Gastrocnemius medialis (tissue), 4 donors: ENCODE measurements around the gene CEACAM18. TPM values are rescaled to one million over a fixed set of nuclear protein-coding genes. Genes with fewer than 3 reads are reported as not detected.

Source experiments
- ATAC-seq, 2 donors: fragments of 150-250 bp; one replicate each; pipeline ENCODE4 v1.9.1; 2016
- DNase-seq, 2 donors: peaks; one replicate each; pipeline ENCODE4 v3.0.0-alpha.2; 2019
- H3K27ac ChIP-seq, 4 donors: fragments of 200-600 bp; sonication (generic); 1 replicate in 1 of 4; 2 replicates in 3 of 4; pipeline ENCODE4 v1.5.1; 2016 to 2018; ENCODE audit warnings: mild to moderate bottlenecking in 2 of 4, moderate library complexity in 1 of 4
- H3K27me3 ChIP-seq, 3 donors: fragments of 200-600 bp; sonication (generic) in 2 of 3; 1 replicate in 1 of 3; 2 replicates in 2 of 3; pipeline versions ENCODE4 v1.5.1 to v1.6.0; 2016 to 2019; ENCODE audit warnings: mild to moderate bottlenecking in 1 of 3, moderate library complexity in 1 of 3
- H3K36me3 ChIP-seq, 2 donors: fragments of 200-600 bp; sonication (generic) in 1 of 2; one replicate each; pipeline ENCODE4 v1.5.1; 2017 to 2018
- H3K4me1 ChIP-seq, 2 donors: fragments of 200-600 bp; sonication (generic) in 1 of 2; one replicate each; pipeline ENCODE4 v1.5.1; 2016 to 2017; ENCODE audit warnings: mild to moderate bottlenecking in 2 of 2
- H3K4me3 ChIP-seq, 4 donors: fragments of 200-600 bp; sonication (generic) in 3 of 4; 1 replicate in 1 of 4; 2 replicates in 3 of 4; pipeline ENCODE4 v1.5.1; 2016 to 2019; ENCODE audit warnings: mild to moderate bottlenecking in 2 of 4
- H3K9me3 ChIP-seq, 3 donors: fragments of 200-600 bp; sonication (generic) in 2 of 3; 1 replicate in 1 of 3; 2 replicates in 2 of 3; pipeline ENCODE4 v1.5.1; 2016 to 2019
- CTCF ChIP-seq, 5 experiments: fragments of 450-650 bp in 3 of 5; fragments of 200-600 bp in 2 of 5; sonication (generic) in 2 of 5; IDR thresholded peaks in 4 of 5; conservative IDR thresholded peaks in 1 of 5; 1 replicate in 4 of 5; 2 replicates in 1 of 5; pipeline ENCODE4 v1.5.1; 2016 to 2019; ENCODE audit warnings: antibody characterized with exemption in 5 of 5, mild to moderate bottlenecking in 3 of 5, moderate library complexity in 3 of 5
- POLR2A ChIP-seq, 2 donors: fragments of 450-650 bp; IDR thresholded peaks; one replicate each; pipeline ENCODE4 v1.6.1; 2017; ENCODE audit warnings: antibody characterized with exemption in 2 of 2, mild to moderate bottlenecking in 2 of 2, moderate library complexity in 2 of 2
- in situ Hi-C, 4 donors: fragments of 200-750 bp; cut with MboI; loops; one replicate each; pipeline versions ENCODE4 v1.15.0 to v1.8.0; 2017; ENCODE audit warnings: low sequenced_read_pairs in 4 of 4
- intact Hi-C: fragments of 100-400 bp; cut with DNase I; formaldehyde crosslinking; loops from one replicate; pipeline ENCODE4 v1.15.1; 2023; ENCODE audit warnings: low total_unique reads
- total RNA-seq, 4 donors: library from RNA; depleted of rRNA; stranded (reverse); fragments of >200 nt; gene quantifications; one replicate each; pipeline versions ENCODE4 v1.1.0 to v1.2.3, GENCODE V29; 2016

Gene CEACAM18
- total RNA-seq, 4 donors from 2014 or later: not detected

GRCh38 chr19:51520728-51521127 is 42.4 kb downstream of the CEACAM18 start:
- Histone ChIP-seq H3K4me3 (no peak overlapping the region), H3K27me3 (no peaks in the 10 kb centered on the region), H3K4me1 (no peaks in the 10 kb centered on the region), H3K36me3 (no peaks in the 10 kb centered on the region), H3K9me3 (peaks cover 0 to 3% (median 0%) of the 10 kb centered on the region in 3 donors), H3K27ac (no peak overlapping the region)
- intact Hi-C loops: no loop called here
- no peak for DNase-seq
- ATAC-seq: no peak
- TF ChIP-seq CTCF (IDR thresholded peaks at IDR 0.05 in 4 of 5, conservative IDR thresholded peaks at IDR 0.05 in 1 of 5) (no peak), POLR2A (IDR thresholded peaks at IDR 0.05) (no peak)
- in situ Hi-C loops: no loop called here

- TF ChIP-seq CTCF (IDR thresholded peaks at IDR 0.05 in 4 of 5, conservative IDR thresholded peaks at IDR 0.05 in 1 of 5) (no peak), POLR2A (IDR thresholded peaks at IDR 0.05) (no peak)
- intact Hi-C loops: no loop called here
- H3K36me3 ChIP-seq: no peaks in the 10 kb centered on the region
- in situ Hi-C loops: no loop called here
- H3K27ac ChIP-seq: no peak overlapping the region
- H3K9me3 ChIP-seq: peaks cover 0 to 3% (median 0%) of the 10 kb centered on the region in 3 donors
- H3K4me1 ChIP-seq: no peaks in the 10 kb centered on the region
- no peak overlapping the region for H3K4me3 ChIP-seq
- DNase-seq: no peak
- ATAC-seq: no peak
- no peaks in the 10 kb centered on the region for H3K27me3 ChIP-seq
These were observed 43.0 kb downstream of the CEACAM18 start for GRCh38 chr19:51521357-51521756.

GRCh38 chr19:51521781-51522180 is 43.4 kb downstream of the CEACAM18 start:
- ATAC-seq: no peak
- TF ChIP-seq CTCF (IDR thresholded peaks at IDR 0.05 in 4 of 5, conservative IDR thresholded peaks at IDR 0.05 in 1 of 5) (no peak), POLR2A (IDR thresholded peaks at IDR 0.05) (no peak)
- Histone ChIP-seq H3K27me3 (no peaks in the 10 kb centered on the region), H3K36me3 (no peaks in the 10 kb centered on the region), H3K9me3 (peaks cover 0 to 3% (median 0%) of the 10 kb centered on the region in 3 donors), H3K4me3 (no peak overlapping the region), H3K27ac (no peak overlapping the region), H3K4me1 (no peaks in the 10 kb centered on the region)
- intact Hi-C loops (no loop called here), in situ Hi-C loops (no loop called here)
- no peak for DNase-seq

- Histone ChIP-seq H3K4me1 (no peaks in the 10 kb centered on the region), H3K27ac (no peak overlapping the region), H3K36me3 (no peaks in the 10 kb centered on the region), H3K4me3 (no peak overlapping the region), H3K9me3 (no peaks in the 10 kb centered on the region), H3K27me3 (no peaks in the 10 kb centered on the region)
- in situ Hi-C loops (no loop called here), intact Hi-C loops (no loop called here)
- TF ChIP-seq POLR2A (IDR thresholded peaks at IDR 0.05): no peak
- TF ChIP-seq CTCF (IDR thresholded peaks at IDR 0.05 in 4 of 5, conservative IDR thresholded peaks at IDR 0.05 in 1 of 5): no peak
- DNase-seq (no peak), ATAC-seq (no peak)
These were observed 46.4 kb downstream of the CEACAM18 start for GRCh38 chr19:51524666-51525264.

GRCh38 chr19:51525651-51526050 is 47.3 kb downstream of the CEACAM18 start:
- no peak for DNase-seq
- in situ Hi-C loops (no loop called here), intact Hi-C loops (no loop called here)
- Histone ChIP-seq H3K4me3 (no peak overlapping the region), H3K27ac (no peak overlapping the region), H3K36me3 (no peaks in the 10 kb centered on the region), H3K27me3 (no peaks in the 10 kb centered on the region), H3K4me1 (no peaks in the 10 kb centered on the region), H3K9me3 (no peaks in the 10 kb centered on the region)
- TF ChIP-seq CTCF (IDR thresholded peaks at IDR 0.05 in 4 of 5, conservative IDR thresholded peaks at IDR 0.05 in 1 of 5): no peak
- TF ChIP-seq POLR2A (IDR thresholded peaks at IDR 0.05): no peak
- no peak for ATAC-seq
